Smooth muscle cell of the brain vasculature (primary cell): ENCODE data around the gene IL22RA2.
"Not testable (repeated sequence)": the region's sequence is repeated elsewhere in the genome, so short reads cannot be mapped to it uniquely, and the experiment has no call there.

ENCODE experiments used
- DNase-seq: peaks from one replicate; pipeline ENCODE4 v3.0.0-alpha.2; 2012; ENCODE audit warnings: low read depth, low spot score

Gene IL22RA2

GRCh38 chr6:137173501-137173900, at the start of gene IL22RA2:
IL22RA2 (minus strand) TSS chr6:137173644; CDS start chr6:137161749, 11,895 bp downstream.
- DNase-seq, result no peak

GRCh38 chr6:137222381-137222780, 48.9 kb upstream of the IL22RA2 start:
- no peak for DNase-seq

- no peak for DNase-seq
Measured at GRCh38 chr6:137219664-137220252, 46.3 kb upstream of the IL22RA2 start.

- DNase-seq, result peak; percentile 83
Measured at GRCh38 chr6:137218917-137219663, 45.6 kb upstream of the IL22RA2 start, which contains the start of gene IFNGR1. IFNGR1 (minus strand) TSS chr6:137219385; CDS start chr6:137219327, 58 bp downstream.

- no peak for DNase-seq
Measured at GRCh38 chr6:137218473-137218916, 45.1 kb upstream of the IL22RA2 start.

GRCh38 chr6:137217801-137218472, 44.5 kb upstream of the IL22RA2 start:
- no peak for DNase-seq

- no peak for DNase-seq
Measured at GRCh38 chr6:137216875-137217553, 43.6 kb upstream of the IL22RA2 start.

- DNase-seq, result no peak
Measured at GRCh38 chr6:137216106-137216505, 42.7 kb upstream of the IL22RA2 start.

GRCh38 chr6:137215630-137216029, 42.2 kb upstream of the IL22RA2 start:
- DNase-seq, result not testable (repeated sequence)

- no peak for DNase-seq
Measured at GRCh38 chr6:137214931-137215330, 41.5 kb upstream of the IL22RA2 start.

GRCh38 chr6:137213813-137214212, 40.4 kb upstream of the IL22RA2 start:
- DNase-seq, result no peak

- no peak for DNase-seq
Measured at GRCh38 chr6:137213331-137213740, 39.9 kb upstream of the IL22RA2 start.

- no peak for DNase-seq
Measured at GRCh38 chr6:137211910-137212309, 38.5 kb upstream of the IL22RA2 start.

- DNase-seq, result no peak
Measured at GRCh38 chr6:137210903-137211302, 37.5 kb upstream of the IL22RA2 start.

GRCh38 chr6:137208279-137208678, 34.8 kb upstream of the IL22RA2 start:
- no peak for DNase-seq

- DNase-seq, result not testable (repeated sequence)
Measured at GRCh38 chr6:137207457-137207856, 34.0 kb upstream of the IL22RA2 start.

GRCh38 chr6:137206577-137206976, 33.1 kb upstream of the IL22RA2 start:
- DNase-seq, result no peak

- no peak for DNase-seq
Measured at GRCh38 chr6:137203256-137203655, 29.8 kb upstream of the IL22RA2 start.

- no peak for DNase-seq
Measured at GRCh38 chr6:137202078-137202477, 28.6 kb upstream of the IL22RA2 start.

- DNase-seq, result no peak
Measured at GRCh38 chr6:137201006-137201405, 27.6 kb upstream of the IL22RA2 start.

- no peak for DNase-seq
Measured at GRCh38 chr6:137200288-137200687, 26.8 kb upstream of the IL22RA2 start.
